HFFc6 (cell line): ENCODE results near the gene RHOBTB1. TPM values are rescaled to one million over a fixed set of nuclear protein-coding genes. Genes with fewer than 3 reads are reported as not detected.

Experiments used
- DNase-seq: peaks from one replicate; pipeline ENCODE4 v3.0.0-alpha.2; 2018
- H3K27ac Mint-ChIP-seq: 2 replicates; pipeline ENCODE4 v1.8.0; 2020; ENCODE audit warnings: mild to moderate bottlenecking, mixed read lengths
- H3K27me3 Mint-ChIP-seq: 2 replicates; pipeline ENCODE4 v1.8.0; 2021; ENCODE audit warnings: mild to moderate bottlenecking, moderate library complexity, mixed read lengths; ENCODE audit not compliant: insufficient read depth
- H3K36me3 Mint-ChIP-seq: 2 replicates; pipeline ENCODE4 v1.8.0; 2021; ENCODE audit warnings: low read depth, mixed read lengths
- H3K4me1 Mint-ChIP-seq: 2 replicates; pipeline ENCODE4 v1.8.0; 2020; ENCODE audit warnings: low read depth, mixed read lengths
- H3K4me3 Mint-ChIP-seq: 2 replicates; pipeline ENCODE4 v1.8.0; 2020; ENCODE audit warnings: mild to moderate bottlenecking, moderate library complexity, mixed read lengths
- H3K9me3 Mint-ChIP-seq: 2 replicates; pipeline ENCODE4 v1.8.0; 2020; ENCODE audit warnings: mild to moderate bottlenecking, mixed read lengths
- CTCF ChIP-seq: fragments of 200-600 bp; sonication (generic); IDR thresholded peaks from 2 replicates; pipeline ENCODE4 v1.5.0; 2021; ENCODE audit warnings: antibody characterized with exemption, mild to moderate bottlenecking
- total RNA-seq, 6 experiments: library from RNA; stranded (reverse); fragmentation: NEBNext Ultra II Directional; extraction: Animal tissue kit (Norgen Biotek cat#: 25700); gene quantifications; 2 replicates in 1 of 6; 3 replicates in 5 of 6; pipeline ENCODE4 v1.2.3, GENCODE V29; 2021

Gene RHOBTB1
- total RNA-seq, 6 experiments from 2014 or later: 9.0 to 11.7 (median 9.3) TPM

- Mint-ChIP-seq H3K27me3 (no peaks in the 10 kb centered on the region), H3K9me3 (no peaks in the 10 kb centered on the region), H3K4me3 (no peak overlapping the region), H3K27ac (no peak overlapping the region), H3K4me1 (peaks cover 35% of the 10 kb centered on the region), H3K36me3 (no peaks in the 10 kb centered on the region)
- DNase-seq: no peak
- no peak for TF ChIP-seq CTCF
Measured at GRCh38 chr10:60952846-60953220, 8.8 kb upstream of the RHOBTB1 start.

GRCh38 chr10:60952067-60952845 is 8.3 kb upstream of the RHOBTB1 start:
- Mint-ChIP-seq H3K4me3 (no peak overlapping the region), H3K36me3 (no peaks in the 10 kb centered on the region), H3K27ac (no peak overlapping the region), H3K9me3 (no peaks in the 10 kb centered on the region), H3K27me3 (no peaks in the 10 kb centered on the region), H3K4me1 (peaks cover 29% of the 10 kb centered on the region)
- DNase-seq: no peak
- no peak for TF ChIP-seq CTCF

- Mint-ChIP-seq H3K4me3 (no peak overlapping the region), H3K9me3 (no peaks in the 10 kb centered on the region), H3K4me1 (peaks cover 19% of the 10 kb centered on the region), H3K27ac (no peak overlapping the region), H3K27me3 (no peaks in the 10 kb centered on the region), H3K36me3 (no peaks in the 10 kb centered on the region)
- no peak for TF ChIP-seq CTCF
- no peak for DNase-seq
Measured at GRCh38 chr10:60951272-60951724, 7.3 kb upstream of the RHOBTB1 start.

GRCh38 chr10:60950300-60950699 is 6.3 kb upstream of the RHOBTB1 start:
- TF ChIP-seq CTCF: no peak
- Mint-ChIP-seq H3K27me3 (no peaks in the 10 kb centered on the region; the same call in 1 of the 2 replicates), H3K36me3 (no peaks in the 10 kb centered on the region), H3K27ac (no peak overlapping the region), H3K9me3 (no peaks in the 10 kb centered on the region), H3K4me3 (no peak overlapping the region), H3K4me1 (peaks cover 9% of the 10 kb centered on the region)
- DNase-seq: no peak

- no peak overlapping the region for H3K4me3 Mint-ChIP-seq
- peaks cover 12% of the 10 kb centered on the region for H3K4me1 Mint-ChIP-seq
- H3K27ac Mint-ChIP-seq: no peak overlapping the region
- DNase-seq: no peak
- H3K9me3 Mint-ChIP-seq: no peaks in the 10 kb centered on the region
- no peaks in the 10 kb centered on the region for H3K36me3 Mint-ChIP-seq
- no peak for TF ChIP-seq CTCF
- peaks cover 2% of the 10 kb centered on the region for H3K27me3 Mint-ChIP-seq
Measured at GRCh38 chr10:60948851-60949250, 4.9 kb upstream of the RHOBTB1 start.
